Tibial nerve (tissue), 4 donors: ENCODE measurements around the gene ADGRG3.

Experiments used
- CTCF ChIP-seq, 5 experiments: fragments of 200-600 bp in 3 of 5; fragments of 450-650 bp in 2 of 5; sonication (generic) in 3 of 5; IDR thresholded peaks; one replicate each; pipeline ENCODE4 v1.5.1; 2016 to 2019; ENCODE audit warnings: antibody characterized with exemption in 5 of 5, mild to moderate bottlenecking in 3 of 5, moderate library complexity in 2 of 5
- EP300 ChIP-seq, 2 donors: sonication (generic); formaldehyde crosslinking; IDR thresholded peaks; one replicate each; pipeline ENCODE4 v1.6.1; 2017; ENCODE audit warnings: antibody characterized with exemption in 2 of 2, mild to moderate bottlenecking in 1 of 2
- POLR2A ChIP-seq, 2 donors: fragments of 450-650 bp; IDR thresholded peaks; one replicate each; pipeline ENCODE4 v1.6.1; 2017; ENCODE audit warnings: antibody characterized with exemption in 2 of 2, mild to moderate bottlenecking in 2 of 2, moderate library complexity in 2 of 2

GRCh38 chr16:57661936-57662906, 5.9 kb upstream of the ADGRG3 start:
- TF ChIP-seq CTCF (IDR thresholded peaks at IDR 0.05) = no peak
- no peak for TF ChIP-seq POLR2A (IDR thresholded peaks at IDR 0.05)
- TF ChIP-seq EP300 (IDR thresholded peaks at IDR 0.05) = no peak
